HG02943 (cell line): ENCODE measurements around the gene DNAJC6.

ENCODE experiments used
- ATAC-seq: cut with Tn5 transposase; IDR thresholded peaks from one replicate; pipeline ENCODE4 v1.9.1; 2021; ENCODE audit warnings: mild to moderate bottlenecking, low read depth, moderate library complexity; ENCODE audit not compliant: unreplicated experiment

The DNAJC6 gene

DNA sequence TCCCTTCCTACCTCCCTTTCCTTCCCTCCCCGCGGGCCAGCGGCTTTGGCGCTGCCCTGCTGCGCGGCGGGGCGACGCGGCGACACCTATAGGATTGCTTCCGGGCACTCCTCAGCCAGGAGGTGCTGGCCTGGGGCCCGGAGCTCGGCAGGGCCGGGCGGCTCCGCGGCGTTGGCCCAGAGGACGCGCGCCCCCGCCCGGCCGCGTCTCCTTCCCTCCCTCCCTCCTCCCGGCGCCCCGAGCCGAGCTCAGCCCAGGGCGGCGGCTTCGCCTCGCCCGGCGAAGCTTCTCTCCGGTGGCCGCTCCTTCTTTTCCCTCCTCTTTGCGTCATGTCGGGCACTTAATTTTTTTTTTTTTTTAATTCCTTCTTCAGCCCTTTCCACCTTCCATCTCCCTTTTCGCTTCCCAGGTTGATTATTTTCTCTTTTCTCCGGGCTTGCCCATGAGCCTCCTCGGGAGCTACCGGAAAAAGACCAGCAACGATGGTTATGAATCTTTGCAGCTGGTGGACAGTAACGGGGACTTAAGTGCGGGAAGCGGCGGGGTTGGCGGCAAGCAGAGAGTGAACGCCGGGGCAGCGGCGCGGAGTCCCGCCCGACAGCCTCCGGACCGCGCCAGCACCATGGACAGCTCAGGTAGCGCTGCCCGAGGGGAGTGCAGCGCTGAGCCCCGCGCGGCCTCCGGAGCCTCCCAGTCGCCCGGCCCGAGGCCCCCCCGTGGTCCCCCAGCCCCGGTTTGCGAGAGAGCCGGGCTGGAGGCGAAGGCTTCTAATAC lies at the start of gene DNAJC6:
Gene DNAJC6, plus strand, starts transcription at position 240 of the 774 bp plus-strand sequence. Its CDS starts 203 bp downstream, at position 443.
- ATAC-seq, result no peak

DNA sequence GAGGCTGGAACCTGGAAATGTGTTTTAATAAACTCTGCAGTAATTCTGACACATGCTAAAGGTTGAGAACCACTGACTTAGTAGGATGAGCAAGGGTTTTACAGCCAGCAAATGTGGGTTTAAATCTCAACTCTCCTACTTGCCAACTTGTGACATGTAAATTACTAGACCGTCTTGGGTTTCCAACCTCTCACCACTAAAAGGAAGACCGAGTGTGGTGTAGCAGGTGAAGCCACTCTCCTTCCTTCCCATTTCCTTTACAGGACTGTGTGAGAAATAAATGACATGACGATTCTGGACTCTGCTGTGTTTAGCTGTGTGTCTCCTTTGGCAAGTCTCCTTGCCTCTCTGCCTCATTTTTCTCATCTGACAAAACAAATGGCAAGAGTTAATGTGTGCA lies 49.5 kb upstream of the DNAJC6 start:
- ATAC-seq, result no peak

DNA sequence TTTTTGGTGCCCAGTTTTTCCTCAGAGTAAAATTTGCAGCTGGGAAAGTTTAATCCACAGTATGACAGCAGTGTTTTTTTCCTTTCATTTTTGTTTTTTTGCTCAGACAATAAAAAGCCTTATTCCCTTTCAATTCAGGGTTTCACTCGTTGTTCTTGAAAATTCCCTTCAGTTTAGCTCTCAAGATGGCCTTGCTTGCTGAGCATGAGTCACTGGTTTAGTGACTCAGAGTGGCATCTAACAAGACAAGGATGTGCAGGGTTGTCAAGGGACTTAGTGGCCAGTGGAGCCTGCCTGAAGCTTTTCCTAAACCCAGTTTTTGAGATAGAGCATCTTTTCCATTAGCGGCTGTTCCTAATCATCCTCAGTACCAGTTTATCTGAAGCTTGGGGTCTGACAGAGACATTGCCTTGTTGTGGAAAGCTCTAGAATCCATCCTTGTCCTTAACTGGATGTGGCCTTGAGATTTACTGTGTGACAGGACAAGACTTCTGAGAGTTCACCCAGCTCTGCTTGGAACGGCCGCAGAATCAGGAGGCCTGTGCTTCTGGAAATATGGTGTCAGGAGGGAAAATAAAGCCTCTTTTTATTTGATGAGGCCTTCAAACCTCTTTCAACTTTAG lies 48.4 kb upstream of the DNAJC6 start:
- ATAC-seq, result no peak

DNA sequence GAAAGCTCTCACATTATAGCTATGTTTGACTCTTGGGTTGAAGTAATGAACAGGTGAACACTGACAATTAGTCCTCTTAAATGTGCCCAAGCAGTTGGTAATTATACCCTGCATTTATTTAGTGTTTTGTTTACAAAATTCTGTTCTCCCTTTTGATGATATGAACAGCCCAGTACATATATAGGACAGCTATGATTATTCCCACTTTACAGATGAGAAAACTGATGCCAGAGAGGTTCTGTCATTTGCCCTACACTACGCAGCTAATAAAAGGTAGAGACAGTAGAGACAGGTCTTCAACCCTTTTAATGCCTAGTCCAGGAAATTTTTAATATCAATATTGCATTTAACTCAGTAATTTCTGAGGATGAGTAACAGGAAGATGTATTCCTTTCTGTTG lies 46.1 kb upstream of the DNAJC6 start:
- ATAC-seq, result no peak

- ATAC-seq, result no peak
Measured at GRCh38 chr1:65264197-65264929, 45.0 kb upstream of the DNAJC6 start.

- ATAC-seq, result no peak
Measured at GRCh38 chr1:65265296-65265650, 44.1 kb upstream of the DNAJC6 start.

DNA sequence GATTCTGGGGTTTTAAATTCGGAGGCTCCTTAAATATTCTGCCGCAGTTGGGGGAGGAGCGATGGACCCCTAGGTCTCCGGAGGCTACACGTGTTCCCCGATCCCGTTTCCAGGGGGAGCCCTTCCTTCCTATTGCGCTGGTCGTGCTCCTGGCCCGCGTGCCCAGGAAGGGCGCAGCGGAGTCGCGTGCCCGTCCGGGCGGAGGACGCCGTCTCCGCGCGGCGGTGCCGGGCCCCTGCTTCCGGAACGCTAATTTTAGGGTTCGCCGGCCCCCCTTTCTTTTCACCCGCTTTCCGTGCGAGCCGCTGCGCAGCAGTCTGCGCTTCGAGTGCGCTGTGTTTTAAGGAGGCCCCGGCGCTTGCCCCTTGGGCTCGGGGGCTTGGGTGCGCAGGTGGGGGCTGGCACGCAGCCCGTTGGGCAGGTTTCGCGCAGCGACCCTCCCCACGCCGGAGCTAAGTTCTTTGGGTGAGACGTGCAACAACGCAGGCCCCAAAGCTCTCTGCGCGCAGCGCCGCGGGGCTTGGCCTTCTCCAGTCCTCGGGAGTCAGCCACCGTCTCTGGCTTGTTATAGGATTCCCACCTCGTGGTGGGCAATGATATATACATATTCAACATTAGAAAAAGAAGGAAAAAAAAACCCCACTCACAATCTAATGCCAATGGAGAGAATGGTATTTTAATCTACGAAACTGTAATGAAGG lies 43.5 kb upstream of the DNAJC6 start:
- ATAC-seq, result no peak

DNA sequence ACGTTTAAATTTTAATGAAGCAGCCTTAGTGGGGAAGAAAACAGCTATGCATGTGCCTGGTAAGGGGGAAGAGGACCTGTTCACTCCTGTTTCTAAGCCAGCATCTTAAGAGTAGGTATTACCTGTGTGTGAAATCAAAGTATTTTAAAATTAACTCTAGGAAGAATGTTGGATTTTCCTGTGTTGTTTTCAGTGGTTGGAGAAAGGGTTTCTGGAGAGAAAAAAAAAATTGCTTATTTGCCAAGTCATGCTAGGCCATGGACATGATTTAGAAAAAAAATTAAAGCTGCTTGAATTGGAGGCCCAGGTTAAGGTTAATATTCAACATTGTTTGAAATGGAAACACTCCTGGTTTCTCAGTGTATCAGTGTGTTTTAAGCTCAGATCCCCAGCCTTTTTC lies 42.9 kb upstream of the DNAJC6 start:
- ATAC-seq, result no peak

GRCh38 chr1:65267271-65267670 lies 42.1 kb upstream of the DNAJC6 start:
- ATAC-seq, result no peak

GRCh38 chr1:65267683-65268082 lies 41.7 kb upstream of the DNAJC6 start:
- no peak for ATAC-seq

DNA sequence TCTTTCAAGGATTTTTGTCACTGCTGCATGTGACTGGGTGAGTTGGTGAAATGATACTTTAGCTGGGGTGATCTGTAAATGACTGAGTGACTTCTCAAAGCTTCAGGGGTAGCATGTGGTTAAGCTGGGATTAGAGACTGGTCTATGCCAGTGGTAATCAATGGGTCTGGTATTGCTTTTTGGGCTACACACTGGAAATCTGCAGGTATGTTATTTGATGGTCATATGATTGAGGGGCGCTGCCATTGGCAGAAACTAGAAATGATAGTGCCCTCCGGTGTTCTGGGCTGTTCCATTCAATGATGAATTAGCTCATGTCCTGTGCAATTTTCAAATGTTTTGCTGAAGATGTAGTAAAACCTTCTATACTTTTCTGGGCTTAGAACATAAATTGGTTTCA lies 39.7 kb upstream of the DNAJC6 start:
- ATAC-seq, result no peak

DNA sequence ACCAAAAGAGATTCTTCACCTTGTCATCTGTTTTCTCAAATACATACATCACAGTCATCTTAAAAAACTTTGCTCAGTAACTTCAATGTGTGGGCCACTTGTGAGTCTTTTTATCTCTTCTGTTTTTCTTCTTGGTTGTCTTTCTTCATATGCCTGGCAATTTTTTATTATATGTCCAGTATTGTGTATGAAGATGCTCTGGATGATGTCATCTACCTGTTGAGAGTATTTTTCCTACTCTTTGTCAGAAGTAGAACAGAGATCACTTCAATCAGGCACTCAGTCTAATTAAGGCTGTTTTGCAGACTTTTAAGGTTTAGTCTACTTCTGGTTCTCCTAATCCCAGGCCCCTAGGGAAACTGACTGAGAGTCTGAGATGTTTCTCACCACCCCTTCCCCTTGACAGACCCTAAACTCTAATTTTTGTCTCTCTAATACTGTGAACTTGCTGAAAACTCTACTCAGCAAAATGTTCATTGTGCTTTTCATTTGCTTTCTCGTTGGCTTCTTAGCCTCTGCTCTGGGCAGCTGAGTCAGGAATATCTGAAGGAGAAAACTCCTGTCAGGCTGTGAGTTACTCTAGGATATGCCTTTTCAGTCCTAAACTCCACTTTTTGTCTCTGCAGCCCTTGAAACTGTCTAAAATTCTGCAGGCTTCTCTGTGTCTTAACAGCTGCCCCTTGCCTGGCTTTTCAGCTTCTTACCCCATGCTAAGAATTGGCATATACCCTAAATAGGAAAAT lies 33.0 kb upstream of the DNAJC6 start:
- ATAC-seq, result no peak

DNA sequence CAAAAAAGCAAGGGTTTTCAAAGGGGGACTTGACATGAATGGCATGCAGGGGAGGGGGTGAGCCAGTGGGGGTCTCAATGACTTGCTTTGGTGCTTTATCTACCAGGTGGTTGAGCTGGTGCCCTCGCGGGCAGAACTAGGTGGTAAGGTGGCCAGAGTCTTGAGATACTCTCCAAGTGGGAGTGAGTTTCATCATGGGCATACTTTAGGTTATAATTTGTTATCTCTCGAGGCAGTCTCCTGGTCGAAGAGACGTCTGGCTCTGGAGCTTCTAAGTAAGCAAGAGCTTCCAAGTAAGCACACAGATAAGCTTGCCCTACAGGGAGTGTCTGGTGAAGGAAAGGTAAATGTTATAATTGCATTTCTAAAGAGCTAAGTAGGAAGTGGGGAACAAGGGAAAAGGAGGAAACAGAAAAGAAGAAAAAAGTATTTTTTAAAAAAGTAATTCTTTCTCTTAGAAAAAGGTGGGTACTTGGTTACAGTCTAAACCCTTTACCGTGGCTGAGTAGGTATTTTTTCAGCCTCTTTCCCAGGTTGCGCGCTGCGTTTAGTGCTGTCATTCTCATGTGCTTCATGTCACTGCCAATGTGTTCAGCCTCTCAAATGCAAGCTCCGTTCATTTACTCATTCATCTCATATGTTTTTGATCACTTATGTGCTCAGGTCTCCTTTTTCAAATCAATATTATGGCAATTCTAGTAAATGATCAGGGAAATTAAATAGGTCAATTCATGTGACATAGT lies 31.6 kb upstream of the DNAJC6 start:
- ATAC-seq, result no peak

DNA sequence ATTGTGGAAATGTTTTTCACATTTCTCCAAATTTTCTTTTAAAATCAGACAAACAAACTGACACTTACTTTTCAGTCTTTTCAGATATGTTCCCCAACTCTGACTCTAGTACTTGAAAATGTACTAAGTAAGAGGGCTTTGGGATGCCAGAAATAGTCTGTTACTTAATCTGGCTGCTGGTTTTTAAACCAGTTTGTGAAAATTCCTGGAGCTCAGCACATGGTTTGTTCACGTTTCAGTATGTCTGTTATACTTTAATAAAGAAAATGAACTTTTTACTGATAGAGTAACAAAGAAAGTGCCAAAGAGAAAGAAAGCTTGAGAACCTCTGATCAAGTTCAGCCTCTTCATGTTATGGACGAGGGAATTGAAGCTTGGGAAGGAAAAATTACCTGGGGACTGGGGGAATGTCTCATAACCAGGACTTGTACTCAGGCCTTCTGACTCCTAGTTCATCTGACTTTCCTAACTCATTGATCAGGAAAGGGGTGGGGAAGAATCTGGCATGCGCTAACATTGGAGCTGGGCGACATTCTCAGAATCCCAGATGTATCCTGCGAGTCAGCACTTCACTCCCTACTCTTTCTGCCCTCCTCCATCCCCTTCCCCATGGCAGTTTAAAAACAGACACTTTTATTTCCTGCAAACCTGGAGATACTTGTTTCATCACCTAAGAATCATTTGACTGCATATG lies 30.8 kb upstream of the DNAJC6 start:
- no peak for ATAC-seq

- ATAC-seq, result no peak
Measured at GRCh38 chr1:65279070-65279779, 30.1 kb upstream of the DNAJC6 start.

DNA sequence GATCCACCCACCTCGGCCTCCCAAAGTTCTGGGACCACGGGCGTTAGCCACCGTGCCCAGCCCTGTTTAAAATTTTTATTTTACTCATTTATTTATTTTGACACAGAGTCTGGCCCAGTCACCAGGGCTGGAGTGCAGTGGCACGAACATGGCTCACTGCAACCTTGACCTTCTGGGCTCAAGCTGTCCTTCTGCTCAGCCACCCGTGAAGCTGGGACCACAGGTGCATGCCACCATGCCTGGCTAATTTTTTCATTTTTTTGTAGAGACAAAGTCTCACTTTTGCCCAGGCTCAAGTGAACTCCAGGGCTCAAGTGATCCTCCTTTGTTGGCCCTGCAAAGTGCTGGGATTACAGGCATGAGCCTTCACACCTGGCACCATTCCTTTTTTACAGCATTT lies 27.5 kb upstream of the DNAJC6 start:
- peak; percentile 65 for ATAC-seq

- no peak for ATAC-seq
Measured at GRCh38 chr1:65284229-65284628, 25.1 kb upstream of the DNAJC6 start.

DNA sequence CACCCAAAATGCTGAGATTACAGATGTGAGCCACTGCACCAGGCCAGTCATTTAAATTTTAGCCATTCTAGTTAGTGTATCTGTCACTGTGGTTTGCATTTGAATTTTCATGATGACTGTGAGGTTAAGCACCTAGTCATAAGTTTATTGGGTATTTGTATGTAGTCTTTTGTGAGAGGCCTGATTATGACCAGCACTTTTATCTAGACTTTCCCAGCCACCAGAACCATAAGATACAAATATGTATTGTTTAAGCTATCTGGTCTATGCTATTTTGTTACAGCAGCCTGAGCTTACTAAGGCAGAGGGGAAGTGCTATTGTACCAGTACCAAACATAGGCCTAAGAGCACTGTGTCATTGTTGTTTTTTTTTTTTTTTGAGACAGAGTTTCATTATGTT lies 19.9 kb upstream of the DNAJC6 start:
- ATAC-seq, result peak; percentile 57
